Gastroesophageal sphincter (tissue), 3 donors: ENCODE results near the gene GPR156.

Source experiments
- CTCF ChIP-seq, 4 experiments: fragments of 200-600 bp in 2 of 4; fragments of 450-650 bp in 2 of 4; sonication (generic) in 1 of 4; IDR thresholded peaks; one replicate each; pipeline ENCODE4 v1.5.1; 2017 to 2019; ENCODE audit warnings: antibody characterized with exemption in 4 of 4, mild to moderate bottlenecking in 2 of 4, moderate library complexity in 2 of 4
- POLR2A ChIP-seq, 2 donors: fragments of 450-650 bp; IDR thresholded peaks; one replicate each; pipeline ENCODE4 v1.6.1; 2017; ENCODE audit warnings: antibody characterized with exemption in 2 of 2, mild to moderate bottlenecking in 2 of 2, moderate library complexity in 1 of 2

- TF ChIP-seq CTCF (IDR thresholded peaks at IDR 0.05) (no peak), POLR2A (IDR thresholded peaks at IDR 0.05) (no peak)
These were observed 47.6 kb upstream of the GPR156 start for GRCh38 chr3:120332646-120333045.
